ENCODE data around the gene DIAPH2. TPM values are rescaled to one million over a fixed set of nuclear protein-coding genes. Genes with fewer than 3 reads are reported as not detected.

Gene DIAPH2
- total and polyA plus RNA-seq, 2 of the 13 experiments (the other 11 are each of a cell fraction or from before 2014, with no cell fraction given) = 2.1 to 8.5 TPM

DNA sequence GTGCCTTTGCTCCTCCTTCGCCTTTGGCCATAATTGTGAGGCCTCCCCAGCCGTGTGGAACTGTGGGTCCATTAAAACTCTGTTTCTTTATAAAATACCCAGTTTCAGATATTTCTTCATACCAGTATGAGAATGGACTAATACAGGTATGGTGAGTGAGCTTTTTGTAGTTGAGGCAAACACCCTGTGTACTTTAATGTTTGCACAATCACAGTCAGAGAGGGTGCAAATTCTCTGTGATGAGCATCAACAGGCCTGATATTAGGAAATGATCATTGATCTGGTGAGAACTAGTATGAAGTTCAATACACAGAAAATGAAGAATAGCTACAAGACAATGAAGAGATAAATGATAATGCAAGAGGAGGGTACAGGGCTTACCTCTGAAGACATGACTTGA, 943.7 kb downstream of the DIAPH2 start (continued):
- no peak for TF ChIP-seq ZNF296 (CRISPR knock-in tag; conservative IDR thresholded peaks at IDR 0.05)
- TF ChIP-seq HOXA7 (CRISPR knock-in tag; IDR thresholded peaks at IDR 0.05) = no peak
- TF ChIP-seq, protein P1, sequence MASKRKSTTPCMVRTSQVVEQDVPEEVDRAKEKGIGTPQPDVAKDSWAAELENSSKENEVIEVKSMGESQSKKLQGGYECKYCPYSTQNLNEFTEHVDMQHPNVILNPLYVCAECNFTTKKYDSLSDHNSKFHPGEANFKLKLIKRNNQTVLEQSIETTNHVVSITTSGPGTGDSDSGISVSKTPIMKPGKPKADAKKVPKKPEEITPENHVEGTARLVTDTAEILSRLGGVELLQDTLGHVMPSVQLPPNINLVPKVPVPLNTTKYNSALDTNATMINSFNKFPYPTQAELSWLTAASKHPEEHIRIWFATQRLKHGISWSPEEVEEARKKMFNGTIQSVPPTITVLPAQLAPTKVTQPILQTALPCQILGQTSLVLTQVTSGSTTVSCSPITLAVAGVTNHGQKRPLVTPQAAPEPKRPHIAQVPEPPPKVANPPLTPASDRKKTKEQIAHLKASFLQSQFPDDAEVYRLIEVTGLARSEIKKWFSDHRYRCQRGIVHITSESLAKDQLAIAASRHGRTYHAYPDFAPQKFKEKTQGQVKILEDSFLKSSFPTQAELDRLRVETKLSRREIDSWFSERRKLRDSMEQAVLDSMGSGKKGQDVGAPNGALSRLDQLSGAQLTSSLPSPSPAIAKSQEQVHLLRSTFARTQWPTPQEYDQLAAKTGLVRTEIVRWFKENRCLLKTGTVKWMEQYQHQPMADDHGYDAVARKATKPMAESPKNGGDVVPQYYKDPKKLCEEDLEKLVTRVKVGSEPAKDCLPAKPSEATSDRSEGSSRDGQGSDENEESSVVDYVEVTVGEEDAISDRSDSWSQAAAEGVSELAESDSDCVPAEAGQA (IDR thresholded peaks at IDR 0.05; ENCODE audit: low read depth) = no peak
- TF ChIP-seq, protein P1 (CRISPR knock-in tag; IDR thresholded peaks at IDR 0.05; ENCODE audit: borderline replicate concordance) = no peak
- TF ChIP-seq FOXP1 (IDR thresholded peaks at IDR 0.05) = no peak
- no peak for TF ChIP-seq FOXP1 (CRISPR knock-in tag; IDR thresholded peaks at IDR 0.05)
- no peak for TF ChIP-seq ZNF232 (CRISPR knock-in tag; IDR thresholded peaks at IDR 0.05; ENCODE audit: borderline replicate concordance)
- TF ChIP-seq HIVEP1 (CRISPR knock-in tag; IDR thresholded peaks at IDR 0.05) = no peak

All from HepG2 (cell line).